IMR-90 (cell line): ENCODE data around the gene FOXO3. TPM values are rescaled to one million over a fixed set of nuclear protein-coding genes. Genes with fewer than 3 reads are reported as not detected.

Experiments used
- ATAC-seq: fragments of 200-7000 bp; cut with Tn5 transposase; 2 replicates; pipeline ENCODE4 v1.9.1; 2020; ENCODE audit warnings: low read depth, mild to moderate bottlenecking, moderate library complexity
- BruUV-seq: library from RNA; stranded (reverse); fragments of 400-500 nt; replicated peaks from 2 replicates; lab custom pipeline; 2021; lab: Mats Ljungman, UMichigan
- CTCF ChIA-PET: fragments of 300-600 bp; formaldehyde crosslinking; extraction: SDS; loops from one replicate; lab custom pipeline; 2021; ENCODE audit warnings: antibody characterized with exemption; lab: Yijun Ruan, JAX
- POLR2A ChIA-PET: fragments of 300-600 bp; sonication (Branson Sonifier 250); formaldehyde crosslinking; loops from one replicate; lab custom pipeline; 2022; ENCODE audit warnings: antibody characterized with exemption; ENCODE audit not compliant: unreplicated experiment; lab: Charles Lee
- DNase-seq: peaks from one replicate; pipeline ENCODE4 v3.0.0; 2013
- H2AFZ ChIP-seq: replicated peaks from 2 replicates; pipeline ENCODE3; 2013; ENCODE audit warnings: low read length, mild to moderate bottlenecking; ENCODE audit not compliant: poor library complexity
- H2AK5ac ChIP-seq: 2 replicates; pipeline ENCODE4 v1.6.1; 2013; ENCODE audit warnings: low read depth, low read length, inconsistent platforms
- H2AK9ac ChIP-seq: replicated peaks from 2 replicates; pipeline ENCODE3; 2013; ENCODE audit warnings: mild to moderate bottlenecking, low read depth, low read length, moderate library complexity; ENCODE audit not compliant: poor library complexity
- H2BK120ac ChIP-seq: 2 replicates; pipeline ENCODE4 v1.6.1; 2013; ENCODE audit warnings: low read depth, low read length, inconsistent platforms
- H2BK15ac ChIP-seq: 3 replicates; pipeline ENCODE4 v1.6.1; 2013; ENCODE audit warnings: low read depth, low read length, inconsistent platforms
- H2BK20ac ChIP-seq: 2 replicates; pipeline ENCODE4 v1.6.1; 2013; ENCODE audit warnings: low read depth, mild to moderate bottlenecking, inconsistent platforms, low read length, moderate library complexity
- H2BK5ac ChIP-seq: 2 replicates; pipeline ENCODE4 v1.6.1; 2013; ENCODE audit warnings: mild to moderate bottlenecking, low read depth, low read length, inconsistent platforms; ENCODE audit not compliant: poor library complexity, severe bottlenecking
- H3K14ac ChIP-seq: replicated peaks from 2 replicates; pipeline ENCODE4 v1.6.1; 2013; ENCODE audit warnings: low read depth, low read length, inconsistent platforms
- H3K18ac ChIP-seq: 2 replicates; pipeline ENCODE4 v1.6.1; 2013; ENCODE audit warnings: low read depth, low read length, control low read depth
- H3K23ac ChIP-seq: 2 replicates; pipeline ENCODE4 v1.6.1; 2013; ENCODE audit warnings: low read depth, low read length, inconsistent platforms
- H3K27ac ChIP-seq: 2 replicates; pipeline ENCODE4 v1.5.1; 2013; ENCODE audit warnings: mild to moderate bottlenecking, control low read depth, low read length; ENCODE audit not compliant: insufficient read depth
- H3K27me3 ChIP-seq: 2 replicates; pipeline ENCODE4 v1.6.1; 2013; ENCODE audit warnings: low read length; ENCODE audit not compliant: control insufficient read depth, insufficient read depth
- H3K36me3 ChIP-seq: 2 replicates; pipeline ENCODE4 v1.6.1; 2013; ENCODE audit warnings: low read length, mixed read lengths; ENCODE audit not compliant: control insufficient read depth, insufficient read depth
- H3K4ac ChIP-seq: 2 replicates; pipeline ENCODE4 v1.6.1; 2013; ENCODE audit warnings: low read depth, low read length, inconsistent platforms
- H3K4me1 ChIP-seq: 2 replicates; pipeline ENCODE4 v1.6.1; 2013; ENCODE audit warnings: low read length, mixed read lengths; ENCODE audit not compliant: control insufficient read depth, insufficient read depth
- H3K4me2 ChIP-seq: 2 replicates; pipeline ENCODE4 v1.6.1; 2013; ENCODE audit warnings: low read depth, mild to moderate bottlenecking, control low read depth, low read length, moderate library complexity
- H3K4me3 ChIP-seq: 2 replicates; pipeline ENCODE4 v1.5.1; 2013; ENCODE audit warnings: low read depth, mild to moderate bottlenecking, control low read depth, low read length, moderate library complexity; ENCODE audit not compliant: insufficient read depth
- H3K56ac ChIP-seq: 2 replicates; pipeline ENCODE4 v1.6.1; 2013; ENCODE audit warnings: low read length, inconsistent platforms; ENCODE audit not compliant: insufficient read depth; ENCODE audit errors: extremely low read depth
- H3K79me1 ChIP-seq, 2 experiments: 2 replicates each; pipeline ENCODE4 v1.6.1; 2013; ENCODE audit warnings: low read length in 2 of 2, inconsistent platforms in 1 of 2, low read depth in 1 of 2
- H3K9ac ChIP-seq: 2 replicates; pipeline ENCODE4 v1.6.1; 2013; ENCODE audit warnings: low read depth, low read length, control low read depth
- H3K9me1 ChIP-seq: 2 replicates; pipeline ENCODE4 v1.6.1; 2013; ENCODE audit warnings: low read length, inconsistent platforms; ENCODE audit not compliant: insufficient read depth
- H3K9me3 ChIP-seq: 2 replicates; pipeline ENCODE4 v1.6.1; 2013; ENCODE audit warnings: low read length; ENCODE audit not compliant: control insufficient read depth, insufficient read depth
- H4K20me1 ChIP-seq: 2 replicates; pipeline ENCODE4 v1.6.1; 2013; ENCODE audit warnings: low read length, inconsistent platforms; ENCODE audit not compliant: insufficient read depth
- H4K5ac ChIP-seq: 2 replicates; pipeline ENCODE4 v1.6.1; 2013; ENCODE audit warnings: mild to moderate bottlenecking, low read depth, low read length, control low read depth
- H4K8ac ChIP-seq, 2 experiments: 2 replicates each; pipeline ENCODE4 v1.6.1; 2013; ENCODE audit warnings: low read depth in 2 of 2, low read length in 2 of 2, control low read depth in 1 of 2, inconsistent platforms in 1 of 2
- H4K91ac ChIP-seq: 2 replicates; pipeline ENCODE4 v1.6.1; 2013; ENCODE audit warnings: low read depth, low read length, inconsistent platforms; ENCODE audit not compliant: insufficient read depth
- BHLHE40 ChIP-seq: fragments of 150-350 bp; IDR thresholded peaks from 2 replicates; pipeline ENCODE4 v1.6.1; 2016; ENCODE audit warnings: mild to moderate bottlenecking, low read depth, low read length
- CEBPB ChIP-seq: IDR thresholded peaks from 2 replicates; pipeline ENCODE4 v1.6.1; 2012; ENCODE audit warnings: low read depth, low read length, improper control_type of control experiment
- CHD1 ChIP-seq: IDR thresholded peaks from 2 replicates; pipeline ENCODE4 v1.6.1; 2012; ENCODE audit warnings: low read depth, low read length, improper control_type of control experiment
- ELK1 ChIP-seq: fragments of 150-350 bp; IDR thresholded peaks from 2 replicates; pipeline ENCODE4 v1.6.1; 2016; ENCODE audit warnings: low read depth, mild to moderate bottlenecking, low read length, moderate library complexity, borderline replicate concordance
- FOS ChIP-seq: fragments of 150-350 bp; IDR thresholded peaks from 2 replicates; pipeline ENCODE4 v1.6.1; 2016; ENCODE audit warnings: low read depth, low read length
- MAFK ChIP-seq: IDR thresholded peaks from 2 replicates; pipeline ENCODE4 v1.6.1; 2012; ENCODE audit warnings: low read depth, low read length, improper control_type of control experiment
- MAZ ChIP-seq: IDR thresholded peaks from 2 replicates; pipeline ENCODE4 v1.6.1; 2012; ENCODE audit warnings: low read depth, mild to moderate bottlenecking, low read length, improper control_type of control experiment, moderate library complexity, borderline replicate concordance
- MXI1 ChIP-seq: IDR thresholded peaks from 2 replicates; pipeline ENCODE4 v1.6.1; 2012; ENCODE audit warnings: low read depth, mild to moderate bottlenecking, low read length, moderate library complexity, borderline replicate concordance
- NFE2L2 ChIP-seq: fragments of 150-350 bp; IDR thresholded peaks from 2 replicates; pipeline ENCODE4 v1.6.1; 2016; ENCODE audit warnings: low read depth, mild to moderate bottlenecking, low read length
- POLR2A ChIP-seq: IDR thresholded peaks from 2 replicates; pipeline ENCODE4 v1.6.1; 2012; ENCODE audit warnings: mild to moderate bottlenecking, low read depth, low read length
- RAD21 ChIP-seq: IDR thresholded peaks from 2 replicates; pipeline ENCODE4 v1.6.1; 2012; ENCODE audit warnings: low read length, improper control_type of control experiment
- RCOR1 ChIP-seq: IDR thresholded peaks from 2 replicates; pipeline ENCODE4 v1.6.1; 2012; ENCODE audit warnings: mild to moderate bottlenecking, low read length, improper control_type of control experiment; ENCODE audit not compliant: insufficient replicate concordance
- RFX5 ChIP-seq: IDR thresholded peaks from 2 replicates; pipeline ENCODE4 v1.8.0; 2012; ENCODE audit warnings: low read depth, mild to moderate bottlenecking, low read length, moderate library complexity
- SMC3 ChIP-seq: fragments of 150-350 bp; IDR thresholded peaks from 2 replicates; pipeline ENCODE4 v1.6.1; 2016; ENCODE audit warnings: low read depth, mild to moderate bottlenecking, antibody characterized with exemption, low read length, moderate library complexity
- WGBS, 2 experiments: methylation state at CpG; one replicate each; pipeline versions ENCODE4 v1.1.5 to v1.1.7; 2013; ENCODE audit warnings: missing lambda C conversion rate in 2 of 2; ENCODE audit not compliant: insufficient read length in 1 of 2; ENCODE audit errors: extremely low coverage in 2 of 2; 5-methylcytosine and 5-hydroxymethylcytosine counted together
- dilution Hi-C: fragments of 300-500 bp; cut with HindIII; formaldehyde crosslinking; loops from one replicate; pipeline ENCODE4 v1.14.3; 2018; ENCODE audit warnings: low sequenced_read_pairs; ENCODE audit not compliant: unreplicated experiment
- in situ Hi-C: fragments of 300-500 bp; cut with MboI; formaldehyde crosslinking; loops from 3 replicates; pipeline ENCODE4 v1.14.3; 2019; ENCODE audit warnings: low sequenced_read_pairs, inconsistent platforms, mixed read lengths
- intact Hi-C: fragments of 100-400 bp; cut with micrococcal nuclease; formaldehyde crosslinking; loops from 2 replicates; pipeline ENCODE4 v1.10.0; 2022
- polyA plus RNA-seq, 3 experiments: library from polyadenylated mRNA; depleted of rRNA; stranded (reverse); fragments of >200 nt; gene quantifications; 2 replicates each; pipeline ENCODE4 v1.2.3, GENCODE V29; 2012; ENCODE audit warnings: low replicate concordance in 1 of 3
- total RNA-seq: library from RNA; depleted of rRNA; stranded (reverse); fragments of >200 nt; gene quantifications from 2 replicates; pipeline ENCODE4 v1.2.3, GENCODE V29; 2012
- TF ChIP-seq, protein P1 (sequence below): fragments of 150-350 bp; IDR thresholded peaks from 2 replicates; pipeline ENCODE4 v1.6.1; 2017; ENCODE audit warnings: mild to moderate bottlenecking, antibody characterized with exemption, low read length, low read depth
- TF ChIP-seq, protein P2 (sequence below): conservative IDR thresholded peaks from 2 replicates; pipeline ENCODE4 v1.5.1; 2012; ENCODE audit warnings: mild to moderate bottlenecking, low read depth, low read length, improper control_type of control experiment

Gene FOXO3
- total and polyA plus RNA-seq, 2 of the 4 experiments (the other 2 are of a cell fraction), result 17.5 to 38.7 TPM

DNA sequence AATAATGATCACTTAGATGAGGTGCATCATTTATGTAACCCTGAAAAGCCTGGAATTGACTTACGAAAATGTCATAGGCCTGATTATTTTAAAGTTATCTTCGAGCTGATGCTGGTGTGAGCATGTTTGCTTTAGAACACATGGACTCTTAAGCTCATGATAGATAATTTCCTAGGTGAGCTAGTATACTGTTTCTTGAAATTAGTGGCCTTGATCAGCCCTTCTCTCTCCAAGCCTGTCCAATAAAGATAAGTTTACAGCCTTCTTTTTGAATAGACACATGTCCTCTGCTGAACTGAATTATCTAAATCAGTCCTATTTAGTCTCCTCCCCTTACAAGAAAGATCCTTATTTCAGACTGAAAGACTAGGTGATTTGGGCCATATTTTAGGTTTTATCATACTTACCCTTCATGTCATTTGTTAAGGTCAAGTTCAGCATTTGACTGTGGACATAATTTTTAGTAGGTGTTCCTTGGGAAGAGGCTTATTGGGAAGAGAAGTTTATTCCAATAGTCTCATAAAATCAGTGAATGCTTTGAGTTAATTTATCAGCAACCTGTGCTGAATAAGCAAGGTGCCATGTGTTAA is 15.3 kb downstream of the FOXO3 start:
- no TSS peak for BruUV-seq
- H3K9ac ChIP-seq, result no peak overlapping the region

More for the DNA sequence above, 15.3 kb downstream of the FOXO3 start:
- Histone ChIP-seq H3K79me1 (peaks cover 30 to 82% of the 10 kb centered on the region in 2 experiments), H3K9me1 (peaks cover 32% of the 10 kb centered on the region), H4K8ac (no peak overlapping the region; a peak in 1 of 4 replicates), H3K4me3 (no peak overlapping the region), H2BK15ac (no peak overlapping the region), H3K14ac (no peak overlapping the region), H3K27ac (no peak overlapping the region), H2AK9ac (no peak overlapping the region), H3K36me3 (peaks cover 12% of the 10 kb centered on the region), H3K56ac (no peak overlapping the region), H4K5ac (no peak overlapping the region), H3K4ac (no peak overlapping the region), H3K4me2 (no peak overlapping the region), H3K9me3 (no peaks in the 10 kb centered on the region), H2BK120ac (no peak overlapping the region), H2AFZ (no peak overlapping the region), H2AK5ac (no peak overlapping the region), H3K27me3 (no peaks in the 10 kb centered on the region), H3K23ac (no peak overlapping the region), H2BK5ac (no peak overlapping the region), H3K4me1 (peaks cover 25% of the 10 kb centered on the region), H4K91ac (no peak overlapping the region), H3K18ac (no peak overlapping the region), H2BK20ac (no peak overlapping the region), H4K20me1 (peaks cover 72% of the 10 kb centered on the region)
- in situ Hi-C loops (no loop called here), dilution Hi-C loops (no loop called here), intact Hi-C loops (loop anchor here (5.0 kb wide), 1 partner anchor 206 kb away; no protein-coding TSS in a partner anchor)
- ChIA-PET POLR2A (interaction anchor here (0.7 kb wide), 1 partner anchor 204 kb away, joined by 3 read pairs; no protein-coding TSS in a partner anchor), CTCF (interaction anchor here (0.8 kb wide), 1 partner anchor 53 kb away, joined by 3 read pairs; no protein-coding TSS in a partner anchor)
- WGBS, 2 experiments, result no CpG with 5 or more reads among the region's 2 CpGs
- ATAC-seq, result no peak
- no peak for DNase-seq
- TF ChIP-seq CEBPB (no peak), SMC3 (no peak), ELK1 (no peak), RCOR1 (no peak), MXI1 (no peak), CHD1 (no peak), MAZ (no peak), RAD21 (no peak), POLR2A (no peak), RFX5 (no peak), FOS (no peak), NFE2L2 (no peak), MAFK (no peak), BHLHE40 (no peak)
- TF ChIP-seq, protein P1, sequence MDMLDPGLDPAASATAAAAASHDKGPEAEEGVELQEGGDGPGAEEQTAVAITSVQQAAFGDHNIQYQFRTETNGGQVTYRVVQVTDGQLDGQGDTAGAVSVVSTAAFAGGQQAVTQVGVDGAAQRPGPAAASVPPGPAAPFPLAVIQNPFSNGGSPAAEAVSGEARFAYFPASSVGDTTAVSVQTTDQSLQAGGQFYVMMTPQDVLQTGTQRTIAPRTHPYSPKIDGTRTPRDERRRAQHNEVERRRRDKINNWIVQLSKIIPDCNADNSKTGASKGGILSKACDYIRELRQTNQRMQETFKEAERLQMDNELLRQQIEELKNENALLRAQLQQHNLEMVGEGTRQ, result no peak
- TF ChIP-seq, protein P2, sequence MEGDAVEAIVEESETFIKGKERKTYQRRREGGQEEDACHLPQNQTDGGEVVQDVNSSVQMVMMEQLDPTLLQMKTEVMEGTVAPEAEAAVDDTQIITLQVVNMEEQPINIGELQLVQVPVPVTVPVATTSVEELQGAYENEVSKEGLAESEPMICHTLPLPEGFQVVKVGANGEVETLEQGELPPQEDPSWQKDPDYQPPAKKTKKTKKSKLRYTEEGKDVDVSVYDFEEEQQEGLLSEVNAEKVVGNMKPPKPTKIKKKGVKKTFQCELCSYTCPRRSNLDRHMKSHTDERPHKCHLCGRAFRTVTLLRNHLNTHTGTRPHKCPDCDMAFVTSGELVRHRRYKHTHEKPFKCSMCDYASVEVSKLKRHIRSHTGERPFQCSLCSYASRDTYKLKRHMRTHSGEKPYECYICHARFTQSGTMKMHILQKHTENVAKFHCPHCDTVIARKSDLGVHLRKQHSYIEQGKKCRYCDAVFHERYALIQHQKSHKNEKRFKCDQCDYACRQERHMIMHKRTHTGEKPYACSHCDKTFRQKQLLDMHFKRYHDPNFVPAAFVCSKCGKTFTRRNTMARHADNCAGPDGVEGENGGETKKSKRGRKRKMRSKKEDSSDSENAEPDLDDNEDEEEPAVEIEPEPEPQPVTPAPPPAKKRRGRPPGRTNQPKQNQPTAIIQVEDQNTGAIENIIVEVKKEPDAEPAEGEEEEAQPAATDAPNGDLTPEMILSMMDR, result no peak
